ACC112 (cell line): ENCODE results near the gene HEPN1.

Source experiments
- H2AFZ ChIP-seq: fragments of 200-600 bp; sonication (generic); one replicate; pipeline ENCODE4 v1.6.0; 2017; ENCODE audit warnings: antibody characterized with exemption, low read length; ENCODE audit not compliant: unreplicated experiment
- H3K27ac ChIP-seq: fragments of 200-600 bp; sonication (generic); 2 replicates; pipeline ENCODE4 v1.5.1; 2014; ENCODE audit warnings: low read depth, mild to moderate bottlenecking, antibody characterized with exemption, low read length, moderate library complexity
- H3K27me3 ChIP-seq: fragments of 200-600 bp; sonication (generic); 2 replicates; pipeline ENCODE4 v1.6.1; 2014; ENCODE audit warnings: mild to moderate bottlenecking, antibody characterized with exemption, low read length, moderate library complexity, mixed read lengths; ENCODE audit not compliant: insufficient read depth
- H3K36me3 ChIP-seq: fragments of 200-600 bp; sonication (generic); 2 replicates; pipeline ENCODE4 v1.6.1; 2016; ENCODE audit warnings: mild to moderate bottlenecking, antibody characterized with exemption, low read length, moderate library complexity, mixed read lengths; ENCODE audit not compliant: insufficient read depth
- H3K4me1 ChIP-seq: fragments of 200-600 bp; sonication (generic); one replicate; pipeline ENCODE4 v1.6.1; 2016; ENCODE audit warnings: low read length, mixed read lengths; ENCODE audit not compliant: insufficient read depth, unreplicated experiment, control insufficient read depth
- H3K4me3 ChIP-seq: fragments of 200-600 bp; sonication (generic); 2 replicates; pipeline ENCODE4 v1.5.1; 2014; ENCODE audit warnings: mild to moderate bottlenecking, low read depth, low read length
- H3K79me2 ChIP-seq: fragments of 200-600 bp; sonication (generic); one replicate; pipeline ENCODE4 v1.6.0; 2016; ENCODE audit warnings: low read length; ENCODE audit not compliant: control insufficient read depth, unreplicated experiment, insufficient read depth

The HEPN1 gene

GRCh38 chr11:124918950-124919349 lies at the start of gene HEPN1:
HEPN1 (plus strand) TSS chr11:124919250.
- H3K27ac ChIP-seq = no peak within 1 kb of the TSS

GRCh38 chr11:124869331-124869730 lies 49.7 kb upstream of the HEPN1 start:
- Histone ChIP-seq H3K36me3 (no peaks in the 10 kb centered on the region), H3K4me1 (peaks cover 13% of the 10 kb centered on the region), H3K27me3 (peaks cover 92% of the 10 kb centered on the region), H3K4me3 (no peak overlapping the region), H2AFZ (no peak overlapping the region), H3K27ac (no peak overlapping the region), H3K79me2 (no peaks in the 10 kb centered on the region)

More at GRCh38 chr11:124918950-124919349, at the start of gene HEPN1:
- H3K4me1 ChIP-seq = peaks cover 6% of the 10 kb centered on the region
- no peak within 1 kb of the TSS for H3K4me3 ChIP-seq
- no peaks in the 10 kb centered on the region for H3K79me2 ChIP-seq
- H3K36me3 ChIP-seq = no peaks in the 10 kb centered on the region
- no peak within 1 kb of the TSS for H2AFZ ChIP-seq
- H3K27me3 ChIP-seq = no peaks in the 10 kb centered on the region

GRCh38 chr11:124869856-124870387 lies 49.1 kb upstream of the HEPN1 start:
- Histone ChIP-seq H3K4me1 (peaks cover 13% of the 10 kb centered on the region), H3K27me3 (peaks cover 86% of the 10 kb centered on the region), H3K4me3 (no peak overlapping the region), H2AFZ (no peak overlapping the region), H3K36me3 (no peaks in the 10 kb centered on the region), H3K79me2 (no peaks in the 10 kb centered on the region), H3K27ac (no peak overlapping the region)

- peaks cover 12% of the 10 kb centered on the region for H3K4me1 ChIP-seq
- H2AFZ ChIP-seq = no peak overlapping the region
- H3K27ac ChIP-seq = no peak overlapping the region
- H3K4me3 ChIP-seq = no peak overlapping the region
- H3K79me2 ChIP-seq = no peaks in the 10 kb centered on the region
- H3K27me3 ChIP-seq = peaks cover 81% of the 10 kb centered on the region
- no peaks in the 10 kb centered on the region for H3K36me3 ChIP-seq
Measured at GRCh38 chr11:124870430-124870829, 48.6 kb upstream of the HEPN1 start.

- Histone ChIP-seq H3K36me3 (no peaks in the 10 kb centered on the region), H2AFZ (no peak overlapping the region), H3K4me1 (peaks cover 8% of the 10 kb centered on the region), H3K4me3 (no peak overlapping the region), H3K79me2 (no peaks in the 10 kb centered on the region), H3K27me3 (peaks cover 64% of the 10 kb centered on the region), H3K27ac (no peak overlapping the region)
Measured at GRCh38 chr11:124872280-124872679, 46.8 kb upstream of the HEPN1 start.

- H3K27ac ChIP-seq = no peak overlapping the region
- no peak overlapping the region for H3K4me3 ChIP-seq
- H3K36me3 ChIP-seq = no peaks in the 10 kb centered on the region
- no peak overlapping the region for H2AFZ ChIP-seq
- peaks cover 59% of the 10 kb centered on the region for H3K27me3 ChIP-seq
- peaks cover 10% of the 10 kb centered on the region for H3K4me1 ChIP-seq
- no peaks in the 10 kb centered on the region for H3K79me2 ChIP-seq
Measured at GRCh38 chr11:124872741-124873140, 46.3 kb upstream of the HEPN1 start.

- H3K4me3 ChIP-seq = no peak overlapping the region
Measured at GRCh38 chr11:124873951-124874350, 45.1 kb upstream of the HEPN1 start.

GRCh38 chr11:124874571-124875255 lies 44.3 kb upstream of the HEPN1 start:
- Histone ChIP-seq H3K79me2 (no peaks in the 10 kb centered on the region), H3K27ac (no peak overlapping the region), H3K4me1 (peaks cover 4% of the 10 kb centered on the region), H3K27me3 (peaks cover 40% of the 10 kb centered on the region), H3K36me3 (no peaks in the 10 kb centered on the region), H2AFZ (no peak overlapping the region), H3K4me3 (no peak overlapping the region)

More at GRCh38 chr11:124873951-124874350, 45.1 kb upstream of the HEPN1 start:
- H3K27ac ChIP-seq = no peak overlapping the region
- no peak overlapping the region for H2AFZ ChIP-seq
- H3K36me3 ChIP-seq = no peaks in the 10 kb centered on the region
- H3K27me3 ChIP-seq = peaks cover 47% of the 10 kb centered on the region
- peaks cover 6% of the 10 kb centered on the region for H3K4me1 ChIP-seq
- no peaks in the 10 kb centered on the region for H3K79me2 ChIP-seq

- Histone ChIP-seq H3K79me2 (no peaks in the 10 kb centered on the region), H2AFZ (peak overlapping the region; percentile 35), H3K36me3 (no peaks in the 10 kb centered on the region), H3K4me1 (peaks cover 4% of the 10 kb centered on the region), H3K27me3 (peaks cover 33% of the 10 kb centered on the region), H3K27ac (no peak overlapping the region), H3K4me3 (peak overlapping the region; percentile 79)
Measured at GRCh38 chr11:124875401-124875800, 43.6 kb upstream of the HEPN1 start.

- H2AFZ ChIP-seq = peak overlapping the region; percentile 81
- peak overlapping the region; percentile 79 for H3K4me3 ChIP-seq
- peaks cover 25% of the 10 kb centered on the region for H3K27me3 ChIP-seq
- peak overlapping the region; percentile 72 for H3K27ac ChIP-seq
- no peaks in the 10 kb centered on the region for H3K79me2 ChIP-seq
- H3K4me1 ChIP-seq = peaks cover 4% of the 10 kb centered on the region
- H3K36me3 ChIP-seq = no peaks in the 10 kb centered on the region
Measured at GRCh38 chr11:124875943-124876817, 42.9 kb upstream of the HEPN1 start.
